ENCODE results near the gene STK25.
"Not testable (repeated sequence)": the region's sequence is repeated elsewhere in the genome, so short reads cannot be mapped to it uniquely, and the experiment has no call there.

The STK25 gene

DNA sequence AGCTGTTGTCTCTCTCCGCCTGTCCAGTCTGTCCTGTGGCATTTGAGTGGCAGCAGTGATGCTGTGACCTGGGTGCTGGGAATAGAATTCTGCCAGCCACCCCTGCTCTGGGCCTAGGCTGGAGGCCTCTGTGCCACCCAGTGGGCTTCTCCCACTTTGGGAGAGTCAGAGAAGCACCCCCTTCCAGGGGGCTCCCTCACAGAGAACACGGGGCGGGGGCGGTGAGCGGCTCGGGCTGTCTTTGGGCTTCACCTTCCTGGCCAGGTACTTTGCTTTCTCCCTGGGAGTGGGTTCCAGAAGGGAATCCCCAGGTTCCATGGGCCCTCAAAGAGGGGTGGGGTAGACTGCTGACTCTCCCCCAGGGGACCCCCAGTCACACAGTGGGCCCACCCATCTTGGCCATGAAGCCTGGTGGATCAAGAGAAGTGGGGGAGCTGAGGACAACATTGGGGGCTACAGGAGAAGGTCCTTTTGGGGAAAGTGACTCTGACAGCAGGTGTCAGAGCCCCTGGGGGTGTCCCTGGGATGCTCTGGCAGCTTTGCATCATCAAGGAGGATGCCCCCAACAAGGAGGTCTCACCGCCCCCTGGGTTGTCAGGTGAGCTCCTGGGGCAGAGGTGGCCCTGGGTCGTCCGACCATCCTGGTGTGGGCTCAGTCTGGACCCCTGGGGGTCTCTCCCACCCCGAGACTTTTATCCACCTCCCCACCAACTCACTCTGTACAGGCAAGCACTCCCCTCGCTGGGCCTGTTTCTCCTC, 31.4 kb upstream of the STK25 start:
- DNase-seq, result no peak

- no peak for DNase-seq
Measured at GRCh38 chr2:241538838-241539615, 30.6 kb upstream of the STK25 start.

GRCh38 chr2:241535871-241536655, 27.7 kb upstream of the STK25 start:
- DNase-seq, result no peak

GRCh38 chr2:241534701-241535375, 26.5 kb upstream of the STK25 start:
- DNase-seq, result no peak

- no peak for DNase-seq
Measured at GRCh38 chr2:241534293-241534692, 25.9 kb upstream of the STK25 start.

DNA sequence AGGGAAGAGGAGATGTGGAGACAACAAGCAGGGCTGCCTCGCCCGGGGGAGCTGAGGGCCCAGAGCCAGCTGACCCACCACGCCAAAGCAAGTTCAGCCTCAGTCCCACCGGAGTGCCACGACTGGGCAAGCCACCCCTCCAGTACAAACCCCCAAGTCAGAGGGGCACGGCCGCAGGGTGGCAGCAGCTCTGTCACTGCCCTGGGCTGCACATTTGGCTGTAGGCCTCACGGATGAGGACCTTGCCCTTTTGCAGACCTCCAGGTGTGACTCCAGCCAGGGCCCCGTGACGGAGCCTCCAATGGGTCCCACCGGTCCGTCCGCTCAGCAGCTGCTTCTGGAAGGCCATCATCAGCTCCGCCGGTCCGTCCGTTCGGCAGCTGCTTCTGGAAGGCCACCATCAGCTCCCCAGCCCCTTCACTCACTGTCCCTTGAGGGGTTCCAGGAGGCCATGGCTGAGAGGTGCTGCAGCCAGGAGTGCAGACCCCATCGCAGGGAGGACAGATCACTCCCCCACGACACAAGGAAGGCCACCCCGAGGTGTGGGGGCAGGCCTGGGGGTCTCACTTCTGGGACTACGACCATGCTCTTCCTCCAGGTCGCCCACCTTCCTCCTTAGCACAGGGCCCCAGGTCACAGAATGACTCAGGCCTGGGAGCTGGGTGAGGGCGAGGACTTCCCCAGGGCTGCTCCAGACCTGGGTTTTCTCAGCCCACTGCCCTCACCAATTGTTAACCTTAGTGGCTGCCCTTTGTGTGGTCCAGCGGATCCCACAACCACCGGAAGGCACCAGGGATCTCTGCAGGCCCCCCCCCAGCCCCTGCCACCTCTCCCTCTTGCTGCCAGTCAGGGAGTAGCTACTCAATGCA, 24.6 kb upstream of the STK25 start:
- no peak for DNase-seq

DNA sequence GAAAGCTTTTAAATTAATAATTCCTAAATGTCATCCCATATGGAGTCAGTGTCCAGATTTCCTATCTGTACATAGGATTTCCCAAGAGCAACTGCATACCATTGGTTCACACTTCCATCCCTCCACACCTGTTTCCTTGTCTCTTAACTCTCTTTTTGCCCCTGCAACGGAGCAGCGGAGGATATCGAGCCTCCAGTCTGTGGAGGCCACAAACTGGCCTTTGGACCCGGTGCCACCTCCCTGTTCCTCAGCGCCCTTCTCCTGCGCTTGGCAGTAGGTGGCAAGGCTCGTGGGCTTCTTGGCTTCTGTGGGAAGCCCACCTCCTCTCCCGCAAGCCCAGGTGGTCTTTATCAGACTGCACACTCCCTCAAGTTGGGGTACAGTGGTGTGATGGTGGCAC, 23.8 kb upstream of the STK25 start:
- no peak for DNase-seq

DNA sequence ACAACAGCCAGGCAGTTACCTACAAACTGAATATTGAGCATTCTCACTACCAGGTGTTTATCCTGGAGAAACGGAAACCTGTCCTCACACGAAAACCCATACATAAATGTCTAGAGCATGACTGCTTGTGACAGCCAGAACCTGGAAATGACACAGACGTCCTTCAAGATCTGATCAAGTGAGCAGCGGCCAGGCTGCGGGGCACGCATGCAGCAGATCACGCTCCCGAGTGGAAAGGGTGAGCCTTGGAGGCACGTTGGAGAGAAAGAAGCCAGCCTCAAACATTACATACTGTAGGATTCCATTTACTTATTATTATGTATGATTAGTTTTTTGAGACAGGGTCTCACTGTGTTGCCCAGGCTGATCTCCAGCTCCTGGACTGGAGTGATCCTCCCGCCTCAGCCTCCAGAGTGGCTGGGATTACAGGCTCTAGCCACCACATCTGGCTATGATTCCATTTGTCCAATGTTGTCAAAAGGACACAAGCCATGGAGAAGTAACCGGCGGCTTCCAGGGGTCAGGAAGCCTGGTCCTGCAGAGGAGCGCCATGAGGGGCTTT, 22.9 kb upstream of the STK25 start:
- DNase-seq, result no peak

DNA sequence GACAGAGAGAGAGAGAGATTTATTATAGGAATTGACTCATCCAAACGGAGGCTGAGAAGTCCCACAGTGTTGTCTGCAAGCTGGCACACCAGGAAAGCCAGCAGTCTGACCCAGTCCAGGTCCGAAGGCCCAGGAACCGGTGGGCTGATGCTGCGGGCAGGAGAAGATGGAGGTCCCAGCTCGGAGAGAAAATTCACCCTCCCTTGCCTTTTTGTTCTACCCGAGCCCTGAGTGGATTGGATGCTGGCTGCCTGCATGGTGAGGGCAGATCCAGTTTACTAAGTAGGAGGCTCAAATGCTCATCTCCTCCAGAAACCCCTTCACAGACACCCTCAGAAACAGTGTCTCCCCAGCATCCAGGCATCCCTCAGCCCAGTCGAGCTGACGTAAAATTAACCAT, 22.2 kb upstream of the STK25 start:
- DNase-seq, result no peak

- DNase-seq, result not testable (repeated sequence)
Measured at GRCh38 chr2:241525818-241526780, 17.7 kb upstream of the STK25 start.

GRCh38 chr2:241522477-241522876, 14.1 kb upstream of the STK25 start:
- DNase-seq, result no peak

DNA sequence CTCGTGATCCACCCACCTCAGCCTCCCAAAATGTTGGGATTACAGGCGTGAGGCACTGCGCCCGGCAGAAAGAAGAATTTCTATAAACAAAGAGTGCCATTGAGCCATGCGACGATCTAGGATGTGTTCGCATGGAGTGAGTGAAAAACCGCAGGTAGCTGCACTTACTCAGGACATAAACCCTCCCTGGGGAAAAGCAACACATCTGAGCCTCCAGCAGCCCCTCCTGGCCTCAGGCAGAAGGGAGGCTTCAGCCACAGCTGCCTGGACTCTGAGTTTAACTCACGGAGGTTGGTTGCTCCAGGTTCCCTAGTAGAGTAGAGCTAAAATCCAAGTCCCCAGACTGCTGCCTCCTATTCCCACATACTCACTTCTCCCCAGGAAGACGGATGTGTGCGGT, 11.3 kb upstream of the STK25 start:
- DNase-seq, result no peak

DNA sequence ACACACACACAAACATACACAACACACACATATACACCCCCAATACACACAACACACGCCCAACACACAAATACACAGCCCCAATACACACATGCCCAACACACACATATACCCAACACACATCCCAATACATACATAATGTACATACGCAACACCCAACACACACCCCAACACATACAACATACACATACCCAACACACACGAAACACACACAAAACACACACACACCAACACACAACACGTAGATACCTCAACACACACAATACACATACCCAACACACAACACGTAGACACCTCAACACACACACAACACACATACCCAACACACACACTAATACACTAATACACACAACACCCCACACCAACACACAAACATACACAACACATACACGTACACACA, 8.9 kb upstream of the STK25 start:
- DNase-seq, result no peak

DNA sequence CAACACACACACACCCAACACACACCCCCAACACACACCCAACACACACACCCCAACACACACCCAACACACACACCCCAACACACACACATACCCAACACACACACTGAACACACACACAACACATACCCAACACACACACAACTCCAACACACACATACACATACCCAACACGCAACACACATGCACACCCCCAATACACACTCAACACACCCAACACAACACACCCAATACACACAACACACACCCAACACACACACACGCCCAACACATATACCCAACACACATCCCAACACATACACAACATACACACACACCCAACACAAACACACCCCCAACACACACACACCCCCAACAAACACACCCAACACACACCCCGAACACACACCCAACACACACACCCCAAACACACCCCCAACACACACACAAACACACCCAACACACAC, 8.2 kb upstream of the STK25 start:
- no peak for DNase-seq

GRCh38 chr2:241514986-241515737, 6.8 kb upstream of the STK25 start:
- DNase-seq, result no peak

DNA sequence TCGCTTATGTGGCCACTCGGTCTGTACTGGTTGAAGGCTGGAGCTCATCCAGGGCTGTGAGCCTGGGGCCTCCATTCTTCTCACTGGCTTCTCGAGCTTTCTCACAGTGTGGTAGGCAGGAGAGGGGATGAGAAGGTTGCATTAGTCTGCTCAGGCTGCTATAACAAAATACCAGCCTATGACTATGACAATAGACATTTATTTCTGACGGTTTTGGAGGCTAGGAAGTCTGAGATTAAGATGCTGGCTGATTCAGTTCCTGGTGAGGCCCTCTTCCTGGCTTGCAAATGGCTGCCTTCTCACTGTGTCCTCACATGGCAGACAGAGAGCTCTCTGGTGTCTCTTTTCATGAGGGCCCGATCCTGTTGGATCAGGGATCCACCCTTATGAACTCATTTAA, 6.2 kb upstream of the STK25 start:
- DNase-seq, result no peak

GRCh38 chr2:241511091-241511741, 2.8 kb upstream of the STK25 start:
- no peak for DNase-seq

DNA sequence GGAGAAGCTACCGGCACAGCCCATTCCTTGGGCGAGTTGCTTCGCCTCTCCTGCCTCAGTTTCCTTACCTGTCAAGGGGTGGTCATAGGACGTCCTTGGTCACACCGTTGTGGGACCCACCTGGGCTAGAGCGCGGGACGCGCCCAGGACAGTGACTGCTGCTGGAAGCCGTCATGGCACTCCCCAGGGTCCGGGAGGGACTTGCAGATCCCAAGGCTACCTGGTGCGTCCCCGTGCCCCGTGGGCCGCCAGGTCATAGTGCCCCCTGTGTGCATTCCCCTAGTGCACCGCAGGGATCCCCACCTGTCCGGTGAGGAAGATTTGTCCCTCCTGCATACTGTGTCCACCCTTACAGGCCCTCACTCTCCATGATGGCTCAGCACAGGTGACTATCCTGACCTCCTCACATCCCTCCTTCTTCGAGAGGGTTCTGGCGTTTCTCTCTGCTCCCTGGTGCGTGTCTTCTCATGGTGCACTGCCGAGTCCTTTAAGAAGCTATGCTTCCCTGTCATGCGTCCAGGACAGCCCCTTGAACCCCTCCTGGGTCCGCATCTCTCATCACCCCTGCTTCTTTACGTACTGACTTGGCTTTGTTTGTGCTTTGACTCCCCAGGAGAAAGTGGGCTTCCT, 886 bp upstream of the STK25 start:
- no peak for DNase-seq

Measured in 8988T (cell line).